Muscle of leg (tissue), 11 donors: ENCODE data around the gene VAV2. TPM values are rescaled to one million over a fixed set of nuclear protein-coding genes. Genes with fewer than 3 reads are reported as not detected.

Source experiments
- DNase-seq: peaks from one replicate; pipeline ENCODE4 v3.0.0; 2013
- H3K27ac ChIP-seq: one replicate; pipeline ENCODE4 v1.5.1; 2013; ENCODE audit warnings: mild to moderate bottlenecking, low read length, control low read depth
- H3K27me3 ChIP-seq: one replicate; pipeline ENCODE4 v1.6.1; 2013; ENCODE audit warnings: low read length; ENCODE audit not compliant: control insufficient read depth, insufficient read depth
- H3K36me3 ChIP-seq: one replicate; pipeline ENCODE4 v1.6.1; 2013; ENCODE audit warnings: low read length; ENCODE audit not compliant: control insufficient read depth, insufficient read depth
- H3K4me1 ChIP-seq: one replicate; pipeline ENCODE4 v1.6.1; 2013; ENCODE audit warnings: low read length; ENCODE audit not compliant: control insufficient read depth, insufficient read depth
- H3K4me3 ChIP-seq: one replicate; pipeline ENCODE4 v1.5.1; 2013; ENCODE audit warnings: low read length, control low read depth
- H3K9me3 ChIP-seq: replicated peaks from 2 replicates; pipeline ENCODE4 v1.6.1; 2013; ENCODE audit warnings: low read depth, low read length; ENCODE audit not compliant: control insufficient read depth
- WGBS: methylation state at CpG from one replicate; pipeline ENCODE4 v1.1.5; 2013; ENCODE audit warnings: missing lambda C conversion rate; ENCODE audit not compliant: insufficient coverage; 5-methylcytosine and 5-hydroxymethylcytosine counted together
- polyA plus RNA-seq, 8 donors: library from polyadenylated mRNA; unstranded; fragments of 120-200 nt; gene quantifications; one replicate each; pipeline versions ENCODE4 v1.2.1 to v1.2.3, GENCODE V29; 2013; ENCODE audit warnings: inconsistent platforms in 1 of 8, low replicate concordance in 1 of 8; ENCODE audit not compliant: insufficient read length in 8 of 8, insufficient read depth in 1 of 8
- total RNA-seq: library from RNA; stranded (reverse); fragments of 120-200 nt; gene quantifications from one replicate; pipeline ENCODE4 v1.2.4, GENCODE V29; 2013

Gene VAV2
- total and polyA plus RNA-seq, 9 donors: 7.4 to 19.1 (median 16.0) TPM

GRCh38 chr9:133979273-133979920 lies 12.7 kb downstream of the VAV2 start:
- peak; percentile 54 for DNase-seq
- peaks cover 57% of the 10 kb centered on the region for H3K4me1 ChIP-seq
- H3K27ac ChIP-seq: peak overlapping the region; percentile 35
- WGBS: 20% methylated on average over 32 of the region's 37 CpGs
- H3K36me3 ChIP-seq: no peaks in the 10 kb centered on the region
- H3K27me3 ChIP-seq: no peaks in the 10 kb centered on the region
- H3K4me3 ChIP-seq: peak overlapping the region; percentile 5
- H3K9me3 ChIP-seq: no peaks in the 10 kb centered on the region

GRCh38 chr9:133978899-133979272 lies 13.2 kb downstream of the VAV2 start:
- H3K4me3 ChIP-seq: peak overlapping the region; percentile 5
- H3K36me3 ChIP-seq: no peaks in the 10 kb centered on the region
- H3K9me3 ChIP-seq: no peaks in the 10 kb centered on the region
- peak overlapping the region; percentile 35 for H3K27ac ChIP-seq
- no peaks in the 10 kb centered on the region for H3K27me3 ChIP-seq
- WGBS: 57% methylated on average over 16 of the region's 16 CpGs
- peaks cover 57% of the 10 kb centered on the region for H3K4me1 ChIP-seq
- no peak for DNase-seq

GRCh38 chr9:133978226-133978898 lies 13.8 kb downstream of the VAV2 start:
- Histone ChIP-seq H3K4me3 (no peak overlapping the region), H3K36me3 (no peaks in the 10 kb centered on the region), H3K27me3 (no peaks in the 10 kb centered on the region), H3K27ac (no peak overlapping the region), H3K9me3 (no peaks in the 10 kb centered on the region), H3K4me1 (peaks cover 63% of the 10 kb centered on the region)
- 78% methylated on average over 5 of the region's 13 CpGs for WGBS
- DNase-seq: no peak

DNA sequence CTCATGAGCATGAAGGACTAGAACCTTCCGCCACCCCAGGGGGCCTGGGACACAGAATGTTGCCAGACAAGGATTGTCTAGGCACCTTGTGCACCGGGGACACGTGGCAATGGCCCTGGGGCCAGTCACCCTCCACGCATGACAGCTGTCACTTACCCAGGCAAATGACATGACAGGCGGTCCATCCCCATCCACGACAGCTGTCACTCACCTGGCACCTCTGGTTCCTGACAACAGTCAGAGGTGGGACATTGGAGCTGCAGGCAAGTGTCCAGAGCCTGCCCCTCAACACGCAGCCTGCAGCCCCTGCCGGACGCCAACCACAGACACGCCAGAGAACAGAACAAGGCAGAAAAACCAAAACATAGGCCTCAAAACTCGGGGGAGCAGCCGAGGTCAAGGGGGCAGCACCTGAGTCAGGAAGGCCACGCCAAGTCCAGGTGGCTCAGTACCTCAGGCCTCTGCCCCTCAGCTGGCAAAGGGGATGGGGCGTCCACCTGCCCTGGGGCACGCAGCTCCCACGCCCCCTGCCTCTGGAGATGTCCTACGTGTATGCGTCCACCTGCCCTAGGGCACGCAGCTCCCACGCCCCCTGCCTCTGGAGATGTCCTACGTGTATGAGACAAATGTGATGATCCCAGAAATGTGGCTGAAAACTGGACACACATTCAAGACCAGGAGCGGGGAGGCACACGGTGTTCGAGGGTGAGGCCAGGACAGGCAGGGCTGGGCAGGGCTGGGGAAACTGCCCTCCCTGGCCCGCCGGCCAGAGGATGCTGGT lies 14.5 kb downstream of the VAV2 start:
- Histone ChIP-seq H3K27me3 (no peaks in the 10 kb centered on the region), H3K9me3 (no peaks in the 10 kb centered on the region), H3K27ac (no peak overlapping the region), H3K36me3 (no peaks in the 10 kb centered on the region), H3K4me3 (no peak overlapping the region), H3K4me1 (peaks cover 63% of the 10 kb centered on the region)
- DNase-seq: no peak
- WGBS: 94% methylated on average over 22 of the region's 26 CpGs

DNA sequence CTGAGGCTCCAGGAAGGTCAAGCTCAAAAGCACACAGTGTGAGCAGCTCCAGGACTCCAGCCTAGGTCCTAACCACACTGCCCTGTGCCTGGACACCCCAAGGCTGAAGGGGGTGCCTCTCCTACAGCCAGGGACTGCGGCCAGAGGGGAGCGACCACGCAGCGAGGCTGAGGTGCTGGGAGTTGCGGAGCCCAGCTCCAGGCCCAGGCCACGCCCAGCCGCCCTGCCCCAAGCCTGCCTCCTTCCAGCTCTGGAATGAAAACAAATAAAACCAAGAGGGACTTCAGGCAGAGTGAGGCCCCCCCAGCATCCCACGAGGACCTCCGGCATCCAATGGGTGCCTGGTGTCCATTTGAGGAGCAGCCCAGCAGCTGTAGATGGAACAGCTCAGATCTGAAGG lies 15.2 kb downstream of the VAV2 start:
- DNase-seq: no peak
- Histone ChIP-seq H3K27me3 (no peaks in the 10 kb centered on the region), H3K4me1 (peaks cover 63% of the 10 kb centered on the region), H3K4me3 (no peak overlapping the region), H3K9me3 (no peaks in the 10 kb centered on the region), H3K27ac (no peak overlapping the region), H3K36me3 (no peaks in the 10 kb centered on the region)
- 93% methylated on average over 8 of the region's 9 CpGs for WGBS

DNA sequence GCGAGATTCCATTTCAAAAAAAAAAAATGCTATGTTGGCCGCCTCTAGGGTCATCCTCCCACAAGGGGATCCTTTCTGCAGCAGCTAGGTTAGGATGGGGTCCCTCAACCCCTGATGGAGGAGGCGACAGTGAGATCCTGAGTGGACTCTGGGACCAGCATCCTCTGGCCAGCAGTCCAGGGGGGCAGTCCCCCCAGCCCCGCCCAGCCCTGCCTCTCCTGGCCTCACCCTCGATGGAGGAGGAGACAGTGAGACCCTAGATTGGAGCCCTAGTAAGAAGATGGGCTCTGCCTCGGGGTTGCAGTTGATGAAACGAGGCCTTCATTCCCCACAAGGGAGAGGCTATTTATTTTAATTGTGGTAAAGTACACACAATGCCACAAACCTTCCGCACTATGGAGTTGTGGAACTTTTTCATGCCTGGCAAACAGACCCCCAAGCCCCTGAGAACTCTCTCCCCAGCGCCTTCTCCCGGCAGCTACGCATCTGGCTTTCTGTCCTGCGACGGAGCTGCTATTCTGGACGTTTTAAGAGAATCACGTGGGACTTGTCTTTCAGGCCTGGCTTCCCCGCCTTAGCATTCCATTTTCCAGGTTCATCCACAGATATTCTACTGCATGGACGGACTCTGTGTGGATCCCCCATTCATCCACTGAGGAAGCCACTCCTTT lies 15.8 kb downstream of the VAV2 start:
- Histone ChIP-seq H3K4me1 (peaks cover 63% of the 10 kb centered on the region), H3K9me3 (no peaks in the 10 kb centered on the region), H3K27me3 (no peaks in the 10 kb centered on the region), H3K36me3 (no peaks in the 10 kb centered on the region), H3K4me3 (no peak overlapping the region), H3K27ac (no peak overlapping the region)
- DNase-seq: no peak
- WGBS: 78% methylated on average over 13 of the region's 17 CpGs

GRCh38 chr9:133975511-133975910 lies 16.6 kb downstream of the VAV2 start:
- Histone ChIP-seq H3K36me3 (no peaks in the 10 kb centered on the region), H3K27ac (no peak overlapping the region), H3K4me3 (no peak overlapping the region), H3K27me3 (no peaks in the 10 kb centered on the region), H3K4me1 (peaks cover 61% of the 10 kb centered on the region), H3K9me3 (no peaks in the 10 kb centered on the region)
- no peak for DNase-seq
- WGBS: 100% methylated on average over 1 of the region's 3 CpGs

DNA sequence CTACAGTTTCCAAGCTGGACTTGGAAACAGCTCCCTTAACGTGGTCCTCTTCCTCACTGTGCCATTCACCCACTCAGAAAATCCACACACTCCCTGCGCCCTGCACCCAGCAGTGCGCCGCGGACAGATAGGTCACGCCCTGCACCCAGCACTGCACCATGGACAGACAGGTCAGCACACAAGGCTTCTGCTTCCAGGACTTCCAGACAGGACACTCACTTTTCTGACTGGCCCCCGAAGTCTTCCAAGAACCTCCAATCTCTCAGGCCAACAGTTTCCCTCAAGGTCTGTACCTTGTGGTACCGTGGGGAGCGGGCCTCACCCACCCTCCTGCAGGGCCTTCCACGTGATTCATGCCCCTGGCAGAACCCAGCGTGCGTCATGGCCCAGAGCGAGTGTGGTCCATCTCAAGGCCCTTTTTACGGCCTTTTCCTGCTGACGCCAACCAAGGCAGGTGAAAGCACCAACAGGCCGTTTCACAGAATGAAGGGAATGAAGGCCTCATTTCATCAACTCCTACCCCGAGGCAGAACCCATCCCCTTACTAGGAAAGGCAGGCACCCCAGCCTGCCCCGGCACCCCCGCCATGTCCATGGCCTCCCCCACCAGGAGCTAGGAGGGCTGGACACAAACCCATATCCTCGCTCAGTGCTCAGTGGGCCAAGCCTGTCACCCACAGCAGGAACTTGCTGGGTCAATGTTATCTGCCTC lies 17.3 kb downstream of the VAV2 start:
- no peaks in the 10 kb centered on the region for H3K9me3 ChIP-seq
- DNase-seq: no peak
- H3K36me3 ChIP-seq: no peaks in the 10 kb centered on the region
- H3K4me1 ChIP-seq: peaks cover 61% of the 10 kb centered on the region
- no peaks in the 10 kb centered on the region for H3K27me3 ChIP-seq
- no peak overlapping the region for H3K27ac ChIP-seq
- no peak overlapping the region for H3K4me3 ChIP-seq
- WGBS: 88% methylated on average over 17 of the region's 20 CpGs

GRCh38 chr9:133973791-133974630 lies 18.1 kb downstream of the VAV2 start:
- Histone ChIP-seq H3K36me3 (no peaks in the 10 kb centered on the region), H3K4me1 (peaks cover 61% of the 10 kb centered on the region)

More at GRCh38 chr9:133973791-133974630, 18.1 kb downstream of the VAV2 start:
- DNase-seq: no peak
- H3K27me3 ChIP-seq: no peaks in the 10 kb centered on the region
- no peak overlapping the region for H3K27ac ChIP-seq
- H3K4me3 ChIP-seq: no peak overlapping the region
- 87% methylated on average over 15 of the region's 22 CpGs for WGBS
- no peaks in the 10 kb centered on the region for H3K9me3 ChIP-seq
